IMR-90 (cell line): Measurements from ENCODE around the gene DHRS12. TPM values are rescaled to one million over a fixed set of nuclear protein-coding genes. Genes with fewer than 3 reads are reported as not detected.

ENCODE experiments used
- ATAC-seq: fragments of 200-7000 bp; cut with Tn5 transposase; 2 replicates; pipeline ENCODE4 v1.9.1; 2020; ENCODE audit warnings: low read depth, mild to moderate bottlenecking, moderate library complexity
- BruUV-seq: library from RNA; stranded (reverse); fragments of 400-500 nt; replicated peaks from 2 replicates; lab custom pipeline; 2021; lab: Mats Ljungman, UMichigan
- CTCF ChIA-PET: fragments of 300-600 bp; formaldehyde crosslinking; extraction: SDS; loops from one replicate; lab custom pipeline; 2021; ENCODE audit warnings: antibody characterized with exemption; lab: Yijun Ruan, JAX
- POLR2A ChIA-PET: fragments of 300-600 bp; sonication (Branson Sonifier 250); formaldehyde crosslinking; loops from one replicate; lab custom pipeline; 2022; ENCODE audit warnings: antibody characterized with exemption; ENCODE audit not compliant: unreplicated experiment; lab: Charles Lee
- DNase-seq: peaks from one replicate; pipeline ENCODE4 v3.0.0; 2013
- H2AFZ ChIP-seq: replicated peaks from 2 replicates; pipeline ENCODE3; 2013; ENCODE audit warnings: low read length, mild to moderate bottlenecking; ENCODE audit not compliant: poor library complexity
- H2AK5ac ChIP-seq: 2 replicates; pipeline ENCODE4 v1.6.1; 2013; ENCODE audit warnings: low read depth, low read length, inconsistent platforms
- H2AK9ac ChIP-seq: replicated peaks from 2 replicates; pipeline ENCODE3; 2013; ENCODE audit warnings: mild to moderate bottlenecking, low read depth, low read length, moderate library complexity; ENCODE audit not compliant: poor library complexity
- H2BK120ac ChIP-seq: 2 replicates; pipeline ENCODE4 v1.6.1; 2013; ENCODE audit warnings: low read depth, low read length, inconsistent platforms
- H2BK15ac ChIP-seq: 3 replicates; pipeline ENCODE4 v1.6.1; 2013; ENCODE audit warnings: low read depth, low read length, inconsistent platforms
- H2BK20ac ChIP-seq: 2 replicates; pipeline ENCODE4 v1.6.1; 2013; ENCODE audit warnings: low read depth, mild to moderate bottlenecking, inconsistent platforms, low read length, moderate library complexity
- H2BK5ac ChIP-seq: 2 replicates; pipeline ENCODE4 v1.6.1; 2013; ENCODE audit warnings: mild to moderate bottlenecking, low read depth, low read length, inconsistent platforms; ENCODE audit not compliant: poor library complexity, severe bottlenecking
- H3K14ac ChIP-seq: replicated peaks from 2 replicates; pipeline ENCODE4 v1.6.1; 2013; ENCODE audit warnings: low read depth, low read length, inconsistent platforms
- H3K18ac ChIP-seq: 2 replicates; pipeline ENCODE4 v1.6.1; 2013; ENCODE audit warnings: low read depth, low read length, control low read depth
- H3K23ac ChIP-seq: 2 replicates; pipeline ENCODE4 v1.6.1; 2013; ENCODE audit warnings: low read depth, low read length, inconsistent platforms
- H3K27ac ChIP-seq: 2 replicates; pipeline ENCODE4 v1.5.1; 2013; ENCODE audit warnings: mild to moderate bottlenecking, control low read depth, low read length; ENCODE audit not compliant: insufficient read depth
- H3K27me3 ChIP-seq: 2 replicates; pipeline ENCODE4 v1.6.1; 2013; ENCODE audit warnings: low read length; ENCODE audit not compliant: control insufficient read depth, insufficient read depth
- H3K36me3 ChIP-seq: 2 replicates; pipeline ENCODE4 v1.6.1; 2013; ENCODE audit warnings: low read length, mixed read lengths; ENCODE audit not compliant: control insufficient read depth, insufficient read depth
- H3K4ac ChIP-seq: 2 replicates; pipeline ENCODE4 v1.6.1; 2013; ENCODE audit warnings: low read depth, low read length, inconsistent platforms
- H3K4me1 ChIP-seq: 2 replicates; pipeline ENCODE4 v1.6.1; 2013; ENCODE audit warnings: low read length, mixed read lengths; ENCODE audit not compliant: control insufficient read depth, insufficient read depth
- H3K4me2 ChIP-seq: 2 replicates; pipeline ENCODE4 v1.6.1; 2013; ENCODE audit warnings: low read depth, mild to moderate bottlenecking, control low read depth, low read length, moderate library complexity
- H3K4me3 ChIP-seq: 2 replicates; pipeline ENCODE4 v1.5.1; 2013; ENCODE audit warnings: low read depth, mild to moderate bottlenecking, control low read depth, low read length, moderate library complexity; ENCODE audit not compliant: insufficient read depth
- H3K56ac ChIP-seq: 2 replicates; pipeline ENCODE4 v1.6.1; 2013; ENCODE audit warnings: low read length, inconsistent platforms; ENCODE audit not compliant: insufficient read depth; ENCODE audit errors: extremely low read depth
- H3K79me1 ChIP-seq, 2 experiments: 2 replicates each; pipeline ENCODE4 v1.6.1; 2013; ENCODE audit warnings: low read length in 2 of 2, inconsistent platforms in 1 of 2, low read depth in 1 of 2
- H3K9ac ChIP-seq: 2 replicates; pipeline ENCODE4 v1.6.1; 2013; ENCODE audit warnings: low read depth, low read length, control low read depth
- H3K9me1 ChIP-seq: 2 replicates; pipeline ENCODE4 v1.6.1; 2013; ENCODE audit warnings: low read length, inconsistent platforms; ENCODE audit not compliant: insufficient read depth
- H3K9me3 ChIP-seq: 2 replicates; pipeline ENCODE4 v1.6.1; 2013; ENCODE audit warnings: low read length; ENCODE audit not compliant: control insufficient read depth, insufficient read depth
- H4K20me1 ChIP-seq: 2 replicates; pipeline ENCODE4 v1.6.1; 2013; ENCODE audit warnings: low read length, inconsistent platforms; ENCODE audit not compliant: insufficient read depth
- H4K5ac ChIP-seq: 2 replicates; pipeline ENCODE4 v1.6.1; 2013; ENCODE audit warnings: mild to moderate bottlenecking, low read depth, low read length, control low read depth
- H4K8ac ChIP-seq, 2 experiments: 2 replicates each; pipeline ENCODE4 v1.6.1; 2013; ENCODE audit warnings: low read depth in 2 of 2, low read length in 2 of 2, control low read depth in 1 of 2, inconsistent platforms in 1 of 2
- H4K91ac ChIP-seq: 2 replicates; pipeline ENCODE4 v1.6.1; 2013; ENCODE audit warnings: low read depth, low read length, inconsistent platforms; ENCODE audit not compliant: insufficient read depth
- BHLHE40 ChIP-seq: fragments of 150-350 bp; IDR thresholded peaks from 2 replicates; pipeline ENCODE4 v1.6.1; 2016; ENCODE audit warnings: mild to moderate bottlenecking, low read depth, low read length
- CEBPB ChIP-seq: IDR thresholded peaks from 2 replicates; pipeline ENCODE4 v1.6.1; 2012; ENCODE audit warnings: low read depth, low read length, improper control_type of control experiment
- FOS ChIP-seq: fragments of 150-350 bp; IDR thresholded peaks from 2 replicates; pipeline ENCODE4 v1.6.1; 2016; ENCODE audit warnings: low read depth, low read length
- MAFK ChIP-seq: IDR thresholded peaks from 2 replicates; pipeline ENCODE4 v1.6.1; 2012; ENCODE audit warnings: low read depth, low read length, improper control_type of control experiment
- MXI1 ChIP-seq: IDR thresholded peaks from 2 replicates; pipeline ENCODE4 v1.6.1; 2012; ENCODE audit warnings: low read depth, mild to moderate bottlenecking, low read length, moderate library complexity, borderline replicate concordance
- NFE2L2 ChIP-seq: fragments of 150-350 bp; IDR thresholded peaks from 2 replicates; pipeline ENCODE4 v1.6.1; 2016; ENCODE audit warnings: low read depth, mild to moderate bottlenecking, low read length
- RAD21 ChIP-seq: IDR thresholded peaks from 2 replicates; pipeline ENCODE4 v1.6.1; 2012; ENCODE audit warnings: low read length, improper control_type of control experiment
- SMC3 ChIP-seq: fragments of 150-350 bp; IDR thresholded peaks from 2 replicates; pipeline ENCODE4 v1.6.1; 2016; ENCODE audit warnings: low read depth, mild to moderate bottlenecking, antibody characterized with exemption, low read length, moderate library complexity
- WGBS, 2 experiments: methylation state at CpG; one replicate each; pipeline versions ENCODE4 v1.1.5 to v1.1.7; 2013; ENCODE audit warnings: missing lambda C conversion rate in 2 of 2; ENCODE audit not compliant: insufficient read length in 1 of 2; ENCODE audit errors: extremely low coverage in 2 of 2; 5-methylcytosine and 5-hydroxymethylcytosine counted together
- dilution Hi-C: fragments of 300-500 bp; cut with HindIII; formaldehyde crosslinking; loops from one replicate; pipeline ENCODE4 v1.14.3; 2018; ENCODE audit warnings: low sequenced_read_pairs; ENCODE audit not compliant: unreplicated experiment
- in situ Hi-C: fragments of 300-500 bp; cut with MboI; formaldehyde crosslinking; loops from 3 replicates; pipeline ENCODE4 v1.14.3; 2019; ENCODE audit warnings: low sequenced_read_pairs, inconsistent platforms, mixed read lengths
- intact Hi-C: fragments of 100-400 bp; cut with micrococcal nuclease; formaldehyde crosslinking; loops from 2 replicates; pipeline ENCODE4 v1.10.0; 2022
- polyA plus RNA-seq, 3 experiments: library from polyadenylated mRNA; depleted of rRNA; stranded (reverse); fragments of >200 nt; gene quantifications; 2 replicates each; pipeline ENCODE4 v1.2.3, GENCODE V29; 2012; ENCODE audit warnings: low replicate concordance in 1 of 3
- total RNA-seq: library from RNA; depleted of rRNA; stranded (reverse); fragments of >200 nt; gene quantifications from 2 replicates; pipeline ENCODE4 v1.2.3, GENCODE V29; 2012
- TF ChIP-seq, protein P1 (sequence below): fragments of 150-350 bp; IDR thresholded peaks from 2 replicates; pipeline ENCODE4 v1.6.1; 2017; ENCODE audit warnings: mild to moderate bottlenecking, antibody characterized with exemption, low read length, low read depth
- TF ChIP-seq, protein P2 (sequence below): conservative IDR thresholded peaks from 2 replicates; pipeline ENCODE4 v1.5.1; 2012; ENCODE audit warnings: mild to moderate bottlenecking, low read depth, low read length, improper control_type of control experiment
- TF ChIP-seq, protein P3 (sequence below): fragments of 150-350 bp; IDR thresholded peaks from 2 replicates; pipeline ENCODE4 v1.6.1; 2016; ENCODE audit warnings: low read depth, mild to moderate bottlenecking, low read length, moderate library complexity, borderline replicate concordance

Gene DHRS12
- total and polyA plus RNA-seq, 2 of the 4 experiments (the other 2 are of a cell fraction) = 1.3 to 1.6 TPM

DNA sequence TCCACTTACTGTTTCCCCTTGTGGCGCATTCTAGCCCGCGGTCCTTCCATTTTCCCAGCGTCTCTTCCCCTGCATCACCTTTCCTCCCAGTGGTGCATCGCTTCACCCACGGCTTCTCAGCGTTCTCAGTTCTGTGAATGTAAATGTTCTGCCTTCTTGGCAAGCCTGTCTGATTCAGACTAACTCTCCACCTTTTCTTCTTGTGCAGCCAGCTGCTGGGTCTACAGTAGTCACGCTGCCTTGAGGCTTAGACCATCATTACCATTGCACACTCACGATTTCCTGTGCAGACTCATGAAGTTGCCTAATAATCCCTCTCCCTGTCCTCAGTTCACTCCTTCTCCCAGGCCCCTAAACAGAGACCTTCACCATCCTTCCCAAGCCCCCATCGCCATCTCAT is 75.0 kb downstream of the DHRS12 start:
- H2BK5ac ChIP-seq = peak overlapping the region; percentile 89
- ATAC-seq (peak; percentile 21), DNase-seq (peak; percentile 92)
- no peaks in the 10 kb centered on the region for H3K36me3 ChIP-seq
- POLR2A ChIA-PET = interaction anchor here (0.6 kb wide), 1 partner anchor 94 kb away, joined by 3 read pairs; no protein-coding TSS in a partner anchor
- H2BK20ac ChIP-seq = peak overlapping the region; percentile 87
- peak overlapping the region; percentile 93 for H3K4ac ChIP-seq
- peak overlapping the region in 1 of 2 experiments; percentile 22; a peak in 2 of 4 replicates for H4K8ac ChIP-seq
- intact Hi-C loops (no loop called here), dilution Hi-C loops (no loop called here), in situ Hi-C loops (no loop called here)
- H3K9ac ChIP-seq = no peak overlapping the region
- TF ChIP-seq BHLHE40 (no peak), CEBPB (peak; percentile 95), SMC3 (no peak), MAFK (no peak), RAD21 (0 out of 2 replicates have a peak, but pooled peaks have one; percentile 2), MXI1 (no peak), FOS (no peak), NFE2L2 (no peak)
- TF ChIP-seq, protein P1, sequence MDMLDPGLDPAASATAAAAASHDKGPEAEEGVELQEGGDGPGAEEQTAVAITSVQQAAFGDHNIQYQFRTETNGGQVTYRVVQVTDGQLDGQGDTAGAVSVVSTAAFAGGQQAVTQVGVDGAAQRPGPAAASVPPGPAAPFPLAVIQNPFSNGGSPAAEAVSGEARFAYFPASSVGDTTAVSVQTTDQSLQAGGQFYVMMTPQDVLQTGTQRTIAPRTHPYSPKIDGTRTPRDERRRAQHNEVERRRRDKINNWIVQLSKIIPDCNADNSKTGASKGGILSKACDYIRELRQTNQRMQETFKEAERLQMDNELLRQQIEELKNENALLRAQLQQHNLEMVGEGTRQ = no peak
- TF ChIP-seq, protein P2, sequence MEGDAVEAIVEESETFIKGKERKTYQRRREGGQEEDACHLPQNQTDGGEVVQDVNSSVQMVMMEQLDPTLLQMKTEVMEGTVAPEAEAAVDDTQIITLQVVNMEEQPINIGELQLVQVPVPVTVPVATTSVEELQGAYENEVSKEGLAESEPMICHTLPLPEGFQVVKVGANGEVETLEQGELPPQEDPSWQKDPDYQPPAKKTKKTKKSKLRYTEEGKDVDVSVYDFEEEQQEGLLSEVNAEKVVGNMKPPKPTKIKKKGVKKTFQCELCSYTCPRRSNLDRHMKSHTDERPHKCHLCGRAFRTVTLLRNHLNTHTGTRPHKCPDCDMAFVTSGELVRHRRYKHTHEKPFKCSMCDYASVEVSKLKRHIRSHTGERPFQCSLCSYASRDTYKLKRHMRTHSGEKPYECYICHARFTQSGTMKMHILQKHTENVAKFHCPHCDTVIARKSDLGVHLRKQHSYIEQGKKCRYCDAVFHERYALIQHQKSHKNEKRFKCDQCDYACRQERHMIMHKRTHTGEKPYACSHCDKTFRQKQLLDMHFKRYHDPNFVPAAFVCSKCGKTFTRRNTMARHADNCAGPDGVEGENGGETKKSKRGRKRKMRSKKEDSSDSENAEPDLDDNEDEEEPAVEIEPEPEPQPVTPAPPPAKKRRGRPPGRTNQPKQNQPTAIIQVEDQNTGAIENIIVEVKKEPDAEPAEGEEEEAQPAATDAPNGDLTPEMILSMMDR = no peak
- TF ChIP-seq, protein P3, sequence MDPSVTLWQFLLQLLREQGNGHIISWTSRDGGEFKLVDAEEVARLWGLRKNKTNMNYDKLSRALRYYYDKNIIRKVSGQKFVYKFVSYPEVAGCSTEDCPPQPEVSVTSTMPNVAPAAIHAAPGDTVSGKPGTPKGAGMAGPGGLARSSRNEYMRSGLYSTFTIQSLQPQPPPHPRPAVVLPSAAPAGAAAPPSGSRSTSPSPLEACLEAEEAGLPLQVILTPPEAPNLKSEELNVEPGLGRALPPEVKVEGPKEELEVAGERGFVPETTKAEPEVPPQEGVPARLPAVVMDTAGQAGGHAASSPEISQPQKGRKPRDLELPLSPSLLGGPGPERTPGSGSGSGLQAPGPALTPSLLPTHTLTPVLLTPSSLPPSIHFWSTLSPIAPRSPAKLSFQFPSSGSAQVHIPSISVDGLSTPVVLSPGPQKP = no peak
- peak overlapping the region; percentile 47 for H4K91ac ChIP-seq
- peak overlapping the region; percentile 58; the same call in 1 of the 2 replicates for H4K5ac ChIP-seq
- H3K4me2 ChIP-seq = no peak overlapping the region
- peaks cover 35 to 65% of the 10 kb centered on the region in 2 experiments for H3K79me1 ChIP-seq
- no peaks in the 10 kb centered on the region for H3K27me3 ChIP-seq
- peak overlapping the region; percentile 61; the same call in 1 of the 2 replicates for H3K27ac ChIP-seq
- no peaks in the 10 kb centered on the region for H3K9me3 ChIP-seq
- H4K20me1 ChIP-seq = no peaks in the 10 kb centered on the region
- H2AK5ac ChIP-seq = peak overlapping the region; percentile 32
- no peak overlapping the region for H3K4me3 ChIP-seq
- no peak overlapping the region for H3K56ac ChIP-seq
- H3K4me1 ChIP-seq = peaks cover 31% of the 10 kb centered on the region
- CTCF ChIA-PET = no interaction called here
- H2AK9ac ChIP-seq = peak overlapping the region; percentile 5
- H2BK15ac ChIP-seq = peak overlapping the region; percentile 42; the same call in 1 of the 3 replicates
- peak overlapping the region; percentile 5 for H2AFZ ChIP-seq
- H2BK120ac ChIP-seq = peak overlapping the region; percentile 78
- peak overlapping the region; percentile 28; the same call in 1 of the 2 replicates for H3K18ac ChIP-seq
- H3K14ac ChIP-seq = peak overlapping the region; percentile 20; the same call in 1 of the 2 replicates
- WGBS, 2 experiments = 80% methylated on average over 7 of the region's 10 CpGs; no CpG with 5 or more reads in 1 of the 2 experiments
- H3K23ac ChIP-seq = peak overlapping the region; percentile 0; the same call in 1 of the 2 replicates
- peaks cover 39% of the 10 kb centered on the region for H3K9me1 ChIP-seq
- BruUV-seq = no TSS peak
